Tibial nerve (tissue), 4 donors: ENCODE data around the gene ELMO1.

ENCODE experiments used
- EP300 ChIP-seq, 2 donors: sonication (generic); formaldehyde crosslinking; IDR thresholded peaks; one replicate each; pipeline ENCODE4 v1.6.1; 2017; ENCODE audit warnings: antibody characterized with exemption in 2 of 2, mild to moderate bottlenecking in 1 of 2
- POLR2A ChIP-seq, 2 donors: fragments of 450-650 bp; IDR thresholded peaks; one replicate each; pipeline ENCODE4 v1.6.1; 2017; ENCODE audit warnings: antibody characterized with exemption in 2 of 2, mild to moderate bottlenecking in 2 of 2, moderate library complexity in 2 of 2
- TF ChIP-seq, protein P1 (sequence below), 5 experiments: fragments of 200-600 bp in 3 of 5; fragments of 450-650 bp in 2 of 5; sonication (generic) in 3 of 5; IDR thresholded peaks; one replicate each; pipeline ENCODE4 v1.5.1; 2016 to 2019; ENCODE audit warnings: antibody characterized with exemption in 5 of 5, mild to moderate bottlenecking in 3 of 5, moderate library complexity in 2 of 5

DNA sequence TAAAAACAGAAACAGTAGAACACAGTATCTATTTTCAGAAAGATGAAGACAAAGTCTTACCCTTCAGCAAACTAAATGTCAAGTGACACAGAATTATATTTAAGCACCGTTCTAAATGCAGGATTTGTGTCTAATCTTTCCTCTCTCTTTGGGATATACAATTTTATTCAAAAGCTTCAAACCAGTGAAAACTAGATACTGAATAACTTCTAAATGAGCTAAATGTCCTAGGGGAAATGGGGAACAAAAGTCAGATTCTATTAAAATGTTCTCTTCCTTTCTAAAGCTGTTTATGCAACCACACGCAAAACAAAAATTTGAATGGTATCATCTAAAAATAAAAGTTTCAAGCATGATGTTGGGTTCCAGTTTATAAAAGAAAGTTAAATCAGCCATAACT lies 588.0 kb downstream of the ELMO1 start:
- no peak for TF ChIP-seq POLR2A (IDR thresholded peaks at IDR 0.05)
- TF ChIP-seq, protein P1, sequence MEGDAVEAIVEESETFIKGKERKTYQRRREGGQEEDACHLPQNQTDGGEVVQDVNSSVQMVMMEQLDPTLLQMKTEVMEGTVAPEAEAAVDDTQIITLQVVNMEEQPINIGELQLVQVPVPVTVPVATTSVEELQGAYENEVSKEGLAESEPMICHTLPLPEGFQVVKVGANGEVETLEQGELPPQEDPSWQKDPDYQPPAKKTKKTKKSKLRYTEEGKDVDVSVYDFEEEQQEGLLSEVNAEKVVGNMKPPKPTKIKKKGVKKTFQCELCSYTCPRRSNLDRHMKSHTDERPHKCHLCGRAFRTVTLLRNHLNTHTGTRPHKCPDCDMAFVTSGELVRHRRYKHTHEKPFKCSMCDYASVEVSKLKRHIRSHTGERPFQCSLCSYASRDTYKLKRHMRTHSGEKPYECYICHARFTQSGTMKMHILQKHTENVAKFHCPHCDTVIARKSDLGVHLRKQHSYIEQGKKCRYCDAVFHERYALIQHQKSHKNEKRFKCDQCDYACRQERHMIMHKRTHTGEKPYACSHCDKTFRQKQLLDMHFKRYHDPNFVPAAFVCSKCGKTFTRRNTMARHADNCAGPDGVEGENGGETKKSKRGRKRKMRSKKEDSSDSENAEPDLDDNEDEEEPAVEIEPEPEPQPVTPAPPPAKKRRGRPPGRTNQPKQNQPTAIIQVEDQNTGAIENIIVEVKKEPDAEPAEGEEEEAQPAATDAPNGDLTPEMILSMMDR (IDR thresholded peaks at IDR 0.05) = no peak
- TF ChIP-seq EP300 (IDR thresholded peaks at IDR 0.05) = peak in 1 of 2 donors; percentile 7
